Measurements from ENCODE around the gene TKFC. TPM values are rescaled to one million over a fixed set of nuclear protein-coding genes. Genes with fewer than 3 reads are reported as not detected.
A peak's percentile ranks its signal among the peaks of the same experiment; 100 is the strongest.

TKFC gene
- total RNA-seq, 1 donor from 2014 or later: 71.2 TPM

DNA sequence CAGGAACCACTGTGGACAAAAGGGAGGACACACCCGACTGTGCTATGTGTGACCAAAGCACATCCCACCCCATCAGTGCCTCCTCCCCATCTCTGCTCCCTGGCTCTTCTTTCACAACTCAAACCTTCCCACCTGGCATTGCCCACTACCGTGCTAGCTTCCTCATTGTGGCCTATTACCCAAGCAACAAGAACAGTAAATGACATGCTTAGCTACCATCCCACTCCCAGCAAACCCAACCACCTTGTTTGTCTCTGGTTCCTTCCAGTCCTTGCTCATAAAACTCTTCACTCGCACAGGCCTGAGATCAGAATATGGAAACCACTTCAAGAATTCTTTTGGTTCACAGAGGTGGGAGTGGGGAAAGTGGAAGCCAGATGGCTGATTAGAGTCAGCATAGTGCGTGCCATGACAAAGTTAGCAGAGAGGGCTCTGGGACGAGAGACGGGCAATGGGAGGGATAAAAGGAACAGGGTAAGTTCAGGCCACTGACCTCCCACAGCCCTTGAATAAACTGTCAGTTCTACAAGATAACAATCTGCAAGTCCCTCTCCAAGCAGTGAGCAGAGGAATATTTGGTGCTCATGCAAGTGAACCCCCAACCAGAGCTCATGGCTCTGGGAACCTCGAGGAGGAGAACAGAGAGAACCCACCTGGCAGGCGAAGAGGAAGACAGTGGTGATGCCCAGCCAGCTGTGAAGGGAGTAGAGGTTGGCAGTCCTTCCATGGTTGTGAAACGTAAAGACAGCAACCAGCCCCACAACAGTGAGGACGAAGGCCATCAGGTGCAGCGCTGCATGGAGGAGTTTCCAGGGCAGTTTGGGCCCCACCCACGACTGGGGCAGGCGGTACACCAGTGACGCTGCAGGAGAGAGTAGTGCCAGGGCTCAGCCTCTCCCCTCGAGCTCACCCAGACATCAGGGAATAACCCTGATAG lies 20.4 kb downstream of the TKFC start:
- intact Hi-C loops (cut with micrococcal nuclease): no loop called here
- no peak overlapping the region for H3K27ac Mint-ChIP-seq
- H3K4me1 Mint-ChIP-seq (ENCODE audit: low read depth): peaks cover 11% of the 10 kb centered on the region
- no peaks in the 10 kb centered on the region for H3K27me3 Mint-ChIP-seq (ENCODE audit: insufficient read depth)
- H3K9me3 Mint-ChIP-seq: no peaks in the 10 kb centered on the region
- peaks cover 23% of the 10 kb centered on the region for H3K36me3 Mint-ChIP-seq (ENCODE audit: low read depth)
- DNase-seq (ENCODE audit: low spot score): no peak
- H3K4me3 Mint-ChIP-seq: no peak overlapping the region

DNA sequence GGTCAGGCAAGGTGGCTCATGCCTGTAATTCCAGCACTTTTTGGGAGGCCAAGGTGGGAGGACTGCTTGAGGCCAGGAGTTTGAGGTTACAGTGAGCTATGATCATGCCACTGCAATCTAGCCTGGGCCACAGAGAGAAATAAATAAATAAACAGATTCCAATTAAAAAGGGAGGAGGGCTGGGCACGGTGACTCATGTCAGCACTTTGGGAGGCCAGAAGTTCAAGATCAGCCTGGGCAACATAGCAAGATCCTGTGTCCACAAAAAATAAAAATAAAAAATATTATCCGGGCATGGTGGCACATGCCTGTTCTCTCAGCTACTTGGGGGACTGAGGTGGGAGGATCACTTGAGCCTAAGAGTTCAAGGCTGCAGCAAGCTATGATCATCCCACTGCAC lies 21.2 kb downstream of the TKFC start:
- no peaks in the 10 kb centered on the region for H3K27me3 Mint-ChIP-seq (ENCODE audit: insufficient read depth)
- peaks cover 11% of the 10 kb centered on the region for H3K4me1 Mint-ChIP-seq (ENCODE audit: low read depth)
- DNase-seq (ENCODE audit: low spot score): no peak
- no peak overlapping the region for H3K27ac Mint-ChIP-seq
- H3K9me3 Mint-ChIP-seq: no peaks in the 10 kb centered on the region
- intact Hi-C loops (cut with micrococcal nuclease): no loop called here
- no peak overlapping the region for H3K4me3 Mint-ChIP-seq
- peaks cover 23% of the 10 kb centered on the region for H3K36me3 Mint-ChIP-seq (ENCODE audit: low read depth)

DNA sequence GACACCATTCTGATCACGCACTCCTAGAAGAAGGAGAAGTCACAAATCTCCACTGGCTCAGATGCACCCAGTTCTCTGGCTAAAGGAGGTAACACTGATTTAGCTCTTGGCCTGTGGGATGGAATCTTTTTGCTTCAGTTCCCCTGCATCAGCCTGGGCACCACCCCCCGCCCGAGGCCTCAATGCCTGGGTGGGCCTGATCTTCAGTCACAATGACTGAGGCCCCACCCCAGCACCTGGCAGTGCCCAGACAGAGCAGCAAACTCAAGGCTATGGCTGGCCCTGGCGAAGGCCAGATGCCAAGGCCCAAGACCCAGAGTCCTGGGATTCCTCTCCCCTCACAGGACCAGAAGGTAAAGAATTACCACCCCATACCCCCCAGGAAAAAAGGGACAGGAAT lies 23.7 kb downstream of the TKFC start:
- H3K36me3 Mint-ChIP-seq (ENCODE audit: low read depth): peaks cover 15% of the 10 kb centered on the region
- no peak overlapping the region for H3K27ac Mint-ChIP-seq
- DNase-seq (ENCODE audit: low spot score): no peak
- no peak overlapping the region for H3K4me3 Mint-ChIP-seq
- H3K27me3 Mint-ChIP-seq (ENCODE audit: insufficient read depth): no peaks in the 10 kb centered on the region
- intact Hi-C loops (cut with micrococcal nuclease): no loop called here
- H3K9me3 Mint-ChIP-seq: no peaks in the 10 kb centered on the region
- peaks cover 25% of the 10 kb centered on the region for H3K4me1 Mint-ChIP-seq (ENCODE audit: low read depth)

DNA sequence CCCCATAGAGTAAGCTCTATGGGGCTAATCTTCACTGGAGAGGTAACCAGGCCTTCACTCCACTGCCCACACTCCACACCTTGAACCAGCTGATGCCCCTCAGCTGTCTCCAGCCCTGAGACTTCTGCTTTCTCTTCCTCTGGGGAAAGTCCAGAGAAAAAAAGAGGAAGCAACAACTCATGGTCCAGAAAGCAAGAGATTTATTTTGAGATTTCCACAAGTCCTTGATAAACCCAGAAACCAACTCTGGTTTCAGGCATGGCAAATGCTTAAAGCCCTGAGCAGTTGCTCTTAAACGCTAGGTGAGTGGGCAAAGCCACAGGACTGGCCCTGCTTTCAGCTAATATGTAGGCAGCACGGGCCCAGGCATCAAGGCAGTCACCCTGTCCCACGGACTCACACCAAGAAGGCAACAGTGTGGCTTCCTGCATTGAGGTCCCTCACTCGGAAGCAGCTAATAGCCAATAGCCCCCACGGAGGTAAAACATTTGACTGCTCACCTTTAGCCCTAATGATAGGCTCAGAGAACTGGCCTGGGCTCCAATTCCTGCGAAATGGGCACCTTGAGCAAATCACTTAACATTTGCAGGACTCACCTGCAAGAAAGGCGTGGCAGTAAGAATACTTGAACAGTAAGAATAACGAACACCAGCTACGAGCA lies 24.3 kb downstream of the TKFC start:
- H3K4me1 Mint-ChIP-seq (ENCODE audit: low read depth): peaks cover 25% of the 10 kb centered on the region
- no peak for DNase-seq (ENCODE audit: low spot score)
- H3K27ac Mint-ChIP-seq: no peak overlapping the region
- intact Hi-C loops (cut with micrococcal nuclease): no loop called here
- H3K9me3 Mint-ChIP-seq: no peaks in the 10 kb centered on the region
- H3K36me3 Mint-ChIP-seq (ENCODE audit: low read depth): peaks cover 17% of the 10 kb centered on the region
- no peak overlapping the region for H3K4me3 Mint-ChIP-seq
- no peaks in the 10 kb centered on the region for H3K27me3 Mint-ChIP-seq (ENCODE audit: insufficient read depth)

DNA sequence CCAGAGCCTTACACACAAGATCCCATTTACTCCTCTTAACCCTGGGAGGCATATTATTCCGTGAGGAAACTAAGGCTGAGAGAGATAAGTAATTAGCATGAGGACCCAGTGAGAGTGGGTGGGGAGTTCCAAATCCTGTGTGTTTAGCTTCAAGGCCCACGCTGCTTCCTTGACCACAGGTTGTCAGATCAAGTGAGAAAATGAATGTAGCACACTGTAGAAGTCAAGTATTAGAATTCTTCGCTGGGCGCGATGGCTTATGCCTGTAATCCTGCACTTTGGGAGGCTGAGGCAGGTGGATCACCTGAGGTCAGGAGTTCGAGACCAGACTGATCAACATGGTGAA lies 24.8 kb downstream of the TKFC start:
- Mint-ChIP-seq H3K27me3 (ENCODE audit: insufficient read depth) (no peaks in the 10 kb centered on the region), H3K9me3 (no peaks in the 10 kb centered on the region), H3K36me3 (ENCODE audit: low read depth) (peaks cover 17% of the 10 kb centered on the region), H3K4me3 (no peak overlapping the region), H3K4me1 (ENCODE audit: low read depth) (peaks cover 30% of the 10 kb centered on the region), H3K27ac (no peak overlapping the region)
- intact Hi-C loops (cut with micrococcal nuclease): no loop called here
- no peak for DNase-seq (ENCODE audit: low spot score)

DNA sequence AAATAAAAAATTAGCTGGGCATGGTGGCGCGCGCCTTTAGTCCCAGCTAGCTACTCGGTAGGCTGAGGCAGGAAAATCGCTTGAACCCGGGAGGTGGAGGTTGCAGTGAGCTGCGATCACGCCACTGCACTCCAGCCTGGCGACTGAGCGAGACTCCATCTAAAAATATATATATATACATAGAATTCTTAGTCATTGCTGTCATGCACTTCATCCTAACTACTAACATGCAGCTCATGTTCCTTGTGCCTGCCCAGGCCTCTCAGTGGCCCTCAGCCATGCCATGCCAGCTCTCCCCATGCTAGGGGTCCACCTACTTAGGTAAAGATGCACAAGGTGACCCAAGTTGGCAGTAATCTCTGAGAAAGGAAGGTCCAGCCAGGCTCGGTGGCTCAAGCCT lies 25.5 kb downstream of the TKFC start:
- no peak for DNase-seq (ENCODE audit: low spot score)
- H3K27me3 Mint-ChIP-seq (ENCODE audit: insufficient read depth): no peaks in the 10 kb centered on the region
- H3K4me1 Mint-ChIP-seq (ENCODE audit: low read depth): peaks cover 37% of the 10 kb centered on the region
- no peak overlapping the region for H3K27ac Mint-ChIP-seq
- no peak overlapping the region for H3K4me3 Mint-ChIP-seq
- intact Hi-C loops (cut with micrococcal nuclease): no loop called here
- H3K36me3 Mint-ChIP-seq (ENCODE audit: low read depth): peaks cover 13% of the 10 kb centered on the region
- H3K9me3 Mint-ChIP-seq: no peaks in the 10 kb centered on the region

DNA sequence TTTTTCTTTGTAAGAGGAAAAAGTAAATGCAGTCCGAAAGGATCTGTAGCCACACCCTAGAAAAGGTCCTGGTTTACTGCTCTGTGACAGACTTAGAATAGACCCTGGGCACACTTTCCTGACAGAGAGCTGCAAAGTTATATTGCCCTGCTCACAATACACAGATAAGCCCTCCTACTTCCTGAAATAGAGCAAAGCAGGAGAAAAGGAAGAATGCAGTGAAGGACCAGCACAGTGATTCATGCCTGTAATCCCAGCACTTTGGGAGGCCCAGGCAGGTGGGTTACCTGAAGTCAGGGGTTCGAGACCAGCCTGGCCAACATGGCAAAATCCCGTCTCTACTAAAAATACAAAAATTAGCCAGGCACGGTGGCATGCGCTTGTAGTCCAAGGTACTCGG lies 26.5 kb downstream of the TKFC start:
- Mint-ChIP-seq H3K4me3 (peak overlapping the region; percentile 11), H3K9me3 (no peaks in the 10 kb centered on the region), H3K27ac (no peak overlapping the region), H3K4me1 (ENCODE audit: low read depth) (peaks cover 45% of the 10 kb centered on the region), H3K27me3 (ENCODE audit: insufficient read depth) (no peaks in the 10 kb centered on the region), H3K36me3 (ENCODE audit: low read depth) (peaks cover 19% of the 10 kb centered on the region)
- DNase-seq (ENCODE audit: low spot score): no peak
- intact Hi-C loops (cut with micrococcal nuclease): no loop called here

DNA sequence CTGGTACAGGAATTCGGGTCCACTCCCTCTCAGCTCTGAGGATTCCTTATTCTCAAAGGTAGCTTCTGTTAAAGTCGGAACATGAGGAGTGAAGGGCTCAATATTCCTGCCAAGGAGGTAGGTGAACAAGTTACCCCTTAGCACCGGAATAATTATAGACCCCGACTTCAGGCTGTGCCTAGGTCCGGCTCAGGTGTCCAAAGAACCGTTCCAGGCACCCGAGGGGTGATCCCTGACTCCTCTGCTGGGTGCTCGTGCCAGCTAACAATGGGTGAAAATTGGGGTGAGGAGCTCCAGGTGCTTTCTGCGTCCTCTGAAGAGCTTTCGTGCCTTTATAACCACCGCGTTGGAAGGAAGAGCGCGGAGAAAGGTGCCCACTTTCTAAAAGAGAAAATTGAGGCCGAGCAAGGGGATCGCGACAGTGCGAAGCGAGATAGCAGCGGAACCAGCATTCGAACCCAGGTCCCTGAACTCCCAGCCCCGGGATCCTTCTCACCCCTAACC lies 28.3 kb downstream of the TKFC start:
- Mint-ChIP-seq H3K27me3 (ENCODE audit: insufficient read depth) (no peaks in the 10 kb centered on the region), H3K4me3 (peak overlapping the region; percentile 98), H3K4me1 (ENCODE audit: low read depth) (peaks cover 45% of the 10 kb centered on the region), H3K27ac (peak overlapping the region; percentile 95), H3K9me3 (no peaks in the 10 kb centered on the region), H3K36me3 (ENCODE audit: low read depth) (peaks cover 20% of the 10 kb centered on the region)
- no peak for DNase-seq (ENCODE audit: low spot score)
- intact Hi-C loops (cut with micrococcal nuclease): loop anchor here (1.0 to 10.0 kb wide), 3 partner anchors 31 to 431 kb away; partner anchors contain the start of genes FEN1, TMEM216, TMEM258 and VPS37C

DNA sequence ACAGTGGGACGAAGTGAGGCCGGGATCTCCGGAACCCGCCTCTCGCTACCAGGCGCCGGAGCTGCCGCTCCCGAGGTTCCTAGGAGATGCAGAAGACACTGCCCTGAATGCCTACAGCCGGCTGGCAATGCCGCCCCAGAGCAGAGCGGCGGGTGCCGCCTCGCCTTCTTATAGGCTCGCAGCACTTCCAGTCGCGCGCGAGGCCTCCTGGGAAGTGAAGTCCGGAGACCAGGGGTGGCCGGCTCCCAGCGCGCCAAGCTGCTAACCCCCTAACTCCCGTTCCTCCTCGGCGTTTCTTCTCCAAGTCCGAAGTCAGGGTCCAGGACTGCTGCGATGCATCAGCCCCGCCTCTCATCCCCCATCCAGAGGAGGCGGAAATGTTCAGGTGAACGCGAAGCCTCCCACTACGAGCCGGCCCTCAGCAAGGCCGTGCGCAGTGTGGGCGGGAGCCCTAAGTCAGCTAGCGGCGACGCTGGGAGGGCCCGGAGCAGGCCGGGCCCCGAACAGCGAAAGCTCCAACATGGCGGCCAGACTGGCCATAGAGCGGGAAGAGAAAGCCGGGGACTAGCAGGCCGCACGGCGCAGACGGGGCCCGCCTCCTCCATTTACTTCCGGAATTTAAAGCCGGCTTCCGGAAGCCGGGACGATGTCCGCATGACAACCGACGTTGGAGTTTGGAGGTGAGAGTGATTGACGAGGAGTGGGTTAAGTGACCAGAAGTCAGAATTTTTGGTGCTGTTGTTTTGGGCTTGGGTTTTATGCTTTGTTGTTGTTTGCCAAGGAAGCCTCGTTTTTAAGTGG lies 28.9 kb downstream of the TKFC start, which contains the start of the genes CYB561A3 and TMEM138:
Gene CYB561A3, minus strand, starts transcription at position 142 of the 801 bp plus-strand sequence. CDS start 5,169 bp downstream, outside the sequence.
Gene TMEM138, plus strand, starts transcription at position 634 of the 801 bp plus-strand sequence. CDS start 2,017 bp downstream, outside the sequence.
- intact Hi-C loops (cut with micrococcal nuclease): loop anchor here (1.0 to 10.0 kb wide), 9 partner anchors 23 to 521 kb away; partner anchors contain the start of genes CPSF7, DDB1, FEN1 and TKFC
- DNase-seq (ENCODE audit: low spot score): peak; percentile 90
- Mint-ChIP-seq H3K36me3 (ENCODE audit: low read depth) (peaks cover 24% of the 10 kb centered on the region), H3K27ac (peak within 1 kb of the TSS; percentile 95), H3K27me3 (ENCODE audit: insufficient read depth) (no peaks in the 10 kb centered on the region), H3K4me1 (ENCODE audit: low read depth) (peaks cover 44% of the 10 kb centered on the region), H3K4me3 (peak within 1 kb of the TSS; percentile 98), H3K9me3 (no peaks in the 10 kb centered on the region)

DNA sequence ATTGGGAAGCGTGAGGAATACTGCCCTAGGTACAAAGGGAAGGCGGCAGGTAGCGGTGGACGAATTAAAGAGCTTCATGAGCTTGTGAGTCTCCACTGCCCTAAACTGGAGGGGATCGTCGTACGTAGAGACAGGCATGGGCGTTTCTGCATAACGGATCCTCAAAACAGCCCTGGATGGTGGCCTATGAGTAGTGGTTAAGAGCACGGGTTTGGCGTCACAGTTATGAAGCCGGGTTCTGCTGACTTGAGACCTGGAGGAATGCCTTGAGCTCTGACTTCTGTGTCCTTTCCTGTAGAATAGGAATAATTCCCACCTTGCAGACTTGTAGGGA lies 29.5 kb downstream of the TKFC start:
- peaks cover 39% of the 10 kb centered on the region for H3K4me1 Mint-ChIP-seq (ENCODE audit: low read depth)
- H3K27ac Mint-ChIP-seq: peak overlapping the region; percentile 95
- H3K36me3 Mint-ChIP-seq (ENCODE audit: low read depth): peaks cover 29% of the 10 kb centered on the region
- intact Hi-C loops (cut with micrococcal nuclease): loop anchor here (1.0 to 10.0 kb wide), 7 partner anchors 23 to 521 kb away; partner anchors contain the start of genes CPSF7, DDB1, TKFC and VPS37C
- H3K9me3 Mint-ChIP-seq: no peaks in the 10 kb centered on the region
- H3K27me3 Mint-ChIP-seq (ENCODE audit: insufficient read depth): no peaks in the 10 kb centered on the region
- peak; percentile 16 for DNase-seq (ENCODE audit: low spot score)
- peak overlapping the region; percentile 98 for H3K4me3 Mint-ChIP-seq

DNA sequence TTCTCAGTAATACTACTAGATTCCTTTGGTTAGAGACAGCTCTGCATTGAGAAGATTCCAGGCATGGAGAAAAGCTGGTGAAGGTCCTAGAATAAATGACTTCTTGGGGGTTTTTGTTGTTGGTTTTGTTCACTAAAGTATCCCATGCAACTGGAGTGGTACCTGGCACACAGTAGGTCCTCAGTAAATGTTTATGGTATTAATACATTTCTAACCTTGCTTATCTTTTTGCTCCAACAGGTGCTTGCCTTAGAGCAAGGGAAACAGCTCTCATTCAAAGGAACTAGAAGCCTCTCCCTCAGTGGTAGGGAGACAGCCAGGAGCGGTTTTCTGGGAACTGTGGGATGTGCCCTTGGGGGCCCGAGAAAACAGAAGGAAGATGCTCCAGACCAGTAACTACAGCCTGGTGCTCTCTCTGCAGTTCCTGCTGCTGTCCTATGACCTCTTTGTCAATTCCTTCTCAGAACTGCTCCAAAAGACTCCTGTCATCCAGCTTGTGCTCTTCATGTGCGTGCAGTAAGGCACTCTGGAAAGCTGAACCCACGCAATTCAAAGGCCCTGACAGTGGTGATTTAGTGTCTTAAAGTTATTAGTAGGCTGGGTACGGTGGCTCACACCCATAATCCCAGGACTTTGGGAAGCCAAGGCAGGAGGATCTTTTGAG lies 31.1 kb downstream of the TKFC start:
- Mint-ChIP-seq H3K9me3 (no peaks in the 10 kb centered on the region), H3K4me3 (peak overlapping the region; percentile 98), H3K36me3 (ENCODE audit: low read depth) (peaks cover 40% of the 10 kb centered on the region), H3K27me3 (ENCODE audit: insufficient read depth) (no peaks in the 10 kb centered on the region), H3K27ac (no peak overlapping the region), H3K4me1 (ENCODE audit: low read depth) (peaks cover 34% of the 10 kb centered on the region)
- intact Hi-C loops (cut with micrococcal nuclease): loop anchor here (10.0 kb wide), 1 partner anchor 199 kb away; the partner anchor contains the start of gene VPS37C
- no peak for DNase-seq (ENCODE audit: low spot score)

DNA sequence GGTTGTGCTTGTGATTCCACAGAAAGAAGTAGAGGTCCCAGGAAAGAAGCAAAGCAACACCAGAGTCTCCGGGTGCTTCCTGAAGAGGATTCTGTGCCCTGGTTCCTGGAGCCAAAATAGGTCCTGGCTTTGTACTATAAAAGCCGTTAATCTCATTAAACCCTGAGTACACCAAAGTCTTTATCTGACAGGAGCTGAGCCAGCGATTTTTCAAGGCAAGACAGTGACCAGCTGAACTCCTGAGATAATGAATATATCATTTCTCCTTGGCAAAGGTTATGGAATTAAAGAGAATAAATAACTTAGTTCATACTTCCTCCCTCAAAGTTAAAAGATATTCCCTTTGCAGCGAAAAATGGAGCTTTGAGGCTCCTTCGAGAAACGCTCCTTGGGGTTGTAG lies 34.4 kb downstream of the TKFC start:
- intact Hi-C loops (cut with micrococcal nuclease): loop anchor here (10.0 kb wide), 1 partner anchor 203 kb away; the partner anchor contains the start of gene VPS37C
- Mint-ChIP-seq H3K27me3 (ENCODE audit: insufficient read depth) (no peaks in the 10 kb centered on the region), H3K4me3 (no peak overlapping the region), H3K4me1 (ENCODE audit: low read depth) (peaks cover 34% of the 10 kb centered on the region), H3K27ac (no peak overlapping the region), H3K36me3 (ENCODE audit: low read depth) (peaks cover 60% of the 10 kb centered on the region), H3K9me3 (peaks cover 4% of the 10 kb centered on the region)
- no peak for DNase-seq (ENCODE audit: low spot score)
